GM12873 (cell line): Measurements from ENCODE around the gene CALHM5.

Source experiments
- CTCF ChIP-seq: IDR thresholded peaks from 2 replicates; pipeline ENCODE4 v1.5.1; 2012; ENCODE audit warnings: low read depth, mild to moderate bottlenecking, moderate library complexity, low read length, control low read depth; ENCODE audit not compliant: insufficient read depth; ENCODE audit errors: missing control alignments

Gene CALHM5

GRCh38 chr6:116553451-116553850 is 42.0 kb downstream of the CALHM5 start, which contains the start of gene CALHM4:
Gene CALHM4, plus strand, starts transcription at chr6:116553751. Its CDS starts 43 bp downstream, at chr6:116553794.
- TF ChIP-seq CTCF: no peak

GRCh38 chr6:116556065-116556464 is 44.6 kb downstream of the CALHM5 start:
- TF ChIP-seq CTCF: no peak

GRCh38 chr6:116556814-116557415 is 45.5 kb downstream of the CALHM5 start:
- no peak for TF ChIP-seq CTCF

DNA sequence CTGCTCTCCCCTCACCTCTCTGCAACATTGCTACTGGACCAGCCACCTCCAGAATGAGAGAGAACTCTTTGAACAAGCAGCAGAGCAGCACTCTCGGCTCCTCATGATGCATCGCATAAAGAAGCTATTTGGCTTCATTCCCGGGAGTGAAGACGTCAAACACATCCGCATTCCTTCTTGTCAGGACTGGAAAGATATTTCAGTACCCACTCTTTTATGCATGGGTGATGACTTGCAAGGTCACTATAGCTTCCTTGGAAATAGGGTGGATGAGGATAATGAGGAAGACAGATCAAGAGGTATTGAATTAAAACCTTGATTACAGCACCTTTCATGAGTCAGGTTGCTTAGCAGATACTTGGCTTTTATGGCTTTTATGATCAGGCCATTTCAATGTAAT is 46.5 kb downstream of the CALHM5 start:
- no peak for TF ChIP-seq CTCF

DNA sequence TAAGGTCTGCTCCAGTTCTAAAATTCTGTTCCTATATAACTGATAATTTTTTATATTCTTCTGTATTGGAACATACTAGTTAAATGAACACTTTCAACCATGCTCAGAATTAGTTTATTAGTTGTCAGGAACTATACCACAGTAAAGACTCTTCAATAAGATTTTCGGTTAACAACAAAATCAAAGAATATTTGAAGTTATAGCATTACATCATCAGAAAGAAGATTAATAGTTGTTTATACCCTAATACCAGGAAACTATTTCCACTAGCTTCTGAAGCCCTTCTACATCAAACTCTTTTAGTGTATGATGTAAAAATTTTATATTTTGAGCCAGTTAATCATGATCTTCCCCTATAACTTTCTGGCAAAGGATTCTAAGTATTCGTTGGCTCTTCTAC is 48.7 kb downstream of the CALHM5 start:
- TF ChIP-seq CTCF: no peak

- TF ChIP-seq CTCF: peak; percentile 88
Observed at GRCh38 chr6:116561377-116562018, 50.1 kb downstream of the CALHM5 start.

GRCh38 chr6:116562019-116562403 is 50.6 kb downstream of the CALHM5 start:
- TF ChIP-seq CTCF: no peak
